DOHH2 (cell line): ENCODE measurements around the gene EDC3.

Source experiments
- H3F3A ChIP-seq: fragments of 200-600 bp; sonication (generic), shearing (Covaris generic); 2 replicates; pipeline ENCODE4 v1.6.0; 2016; ENCODE audit warnings: antibody characterized with exemption, mild to moderate bottlenecking; ENCODE audit not compliant: control insufficient read depth, insufficient read depth
- H3K27ac ChIP-seq: fragments of 200-600 bp; sonication (generic); 2 replicates; pipeline ENCODE4 v1.5.1; 2014; ENCODE audit warnings: low read depth, mild to moderate bottlenecking, low read length, moderate library complexity
- H3K27me3 ChIP-seq: fragments of 200-600 bp; sonication (generic); 2 replicates; pipeline ENCODE4 v1.6.1; 2014; ENCODE audit warnings: mild to moderate bottlenecking, low read length, mixed read lengths; ENCODE audit not compliant: control insufficient read depth
- H3K36me3 ChIP-seq: fragments of 200-600 bp; sonication (generic); 2 replicates; pipeline ENCODE4 v1.6.1; 2014; ENCODE audit warnings: mild to moderate bottlenecking, low read length, moderate library complexity, mixed read lengths; ENCODE audit not compliant: control insufficient read depth
- H3K4me1 ChIP-seq: fragments of 200-600 bp; sonication (generic); 2 replicates; pipeline ENCODE4 v1.6.1; 2014; ENCODE audit warnings: mild to moderate bottlenecking, low read length, mixed read lengths; ENCODE audit not compliant: control insufficient read depth
- H3K4me2 ChIP-seq: fragments of 200-600 bp; sonication (generic); 2 replicates; pipeline ENCODE4 v1.6.0; 2014; ENCODE audit warnings: mild to moderate bottlenecking, low read length, moderate library complexity
- H3K4me3 ChIP-seq: fragments of 200-600 bp; sonication (generic); 2 replicates; pipeline ENCODE4 v1.5.1; 2014; ENCODE audit warnings: mild to moderate bottlenecking, low read length, mixed read lengths
- H3K79me2 ChIP-seq: fragments of 200-600 bp; sonication (generic); 2 replicates; pipeline ENCODE4 v1.6.1; 2014; ENCODE audit warnings: mild to moderate bottlenecking, low read length, mixed read lengths; ENCODE audit not compliant: control insufficient read depth
- H3K9me2 ChIP-seq: fragments of 200-600 bp; sonication (generic); replicated peaks from 2 replicates; pipeline ENCODE4 v1.6.1; 2014; ENCODE audit warnings: mild to moderate bottlenecking, low read length, mixed read lengths; ENCODE audit not compliant: control insufficient read depth
- H3K9me3 ChIP-seq: fragments of 200-600 bp; sonication (generic); 2 replicates; pipeline ENCODE4 v1.6.1; 2014; ENCODE audit warnings: antibody characterized with exemption, low read length, mixed read lengths; ENCODE audit not compliant: control insufficient read depth, insufficient read depth
- H4K20me1 ChIP-seq: fragments of 200-600 bp; sonication (generic); 2 replicates; pipeline ENCODE4 v1.6.0; 2014; ENCODE audit warnings: low read depth, mild to moderate bottlenecking, antibody characterized with exemption, low read length, moderate library complexity; ENCODE audit not compliant: control insufficient read depth, insufficient read depth
- EZH2phosphoT487 ChIP-seq: fragments of 200-600 bp; sonication (generic); IDR thresholded peaks from 2 replicates; pipeline ENCODE4 v1.6.1; 2017; ENCODE audit warnings: borderline replicate concordance, mild to moderate bottlenecking, antibody characterized with exemption, low read length, moderate library complexity, mixed read lengths
- TF ChIP-seq, protein P1 (sequence below): fragments of 200-600 bp; sonication (generic); IDR thresholded peaks from one replicate; pipeline ENCODE4 v1.5.1; 2014; ENCODE audit warnings: antibody characterized with exemption, mild to moderate bottlenecking, low read depth, low read length; ENCODE audit not compliant: poor library complexity, severe bottlenecking

The EDC3 gene

DNA sequence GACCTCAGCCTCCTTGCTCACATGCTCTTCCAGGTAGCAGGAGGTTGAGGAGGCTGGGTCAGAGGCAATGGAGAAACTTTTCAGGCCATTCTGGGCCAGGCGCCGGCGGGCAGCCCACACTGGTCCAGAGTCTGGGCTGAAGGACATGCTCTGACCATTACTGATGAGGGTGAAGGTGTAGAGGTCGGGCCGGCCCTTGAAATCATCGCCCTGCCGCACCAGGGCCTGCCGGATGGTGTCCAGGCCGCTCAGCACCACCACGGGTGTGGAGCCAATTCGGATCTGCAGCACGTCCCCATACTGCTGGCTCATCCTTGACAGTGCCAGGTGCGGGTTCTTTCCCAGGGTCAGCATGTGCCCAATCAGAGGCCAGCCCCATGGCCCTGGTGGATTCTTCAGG is 26.8 kb upstream of the EDC3 start:
- Histone ChIP-seq H3F3A (no peaks in the 10 kb centered on the region), H3K4me1 (peaks cover 9% of the 10 kb centered on the region; the same call in 1 of the 2 replicates), H3K9me2 (no peaks in the 10 kb centered on the region), H3K4me2 (no peak overlapping the region), H3K27ac (no peak overlapping the region), H3K79me2 (no peaks in the 10 kb centered on the region), H3K36me3 (no peaks in the 10 kb centered on the region), H3K9me3 (no peaks in the 10 kb centered on the region), H3K27me3 (peaks cover 40% of the 10 kb centered on the region), H3K4me3 (no peak overlapping the region), H4K20me1 (no peaks in the 10 kb centered on the region)
- TF ChIP-seq EZH2phosphoT487, result no peak
- TF ChIP-seq, protein P1, sequence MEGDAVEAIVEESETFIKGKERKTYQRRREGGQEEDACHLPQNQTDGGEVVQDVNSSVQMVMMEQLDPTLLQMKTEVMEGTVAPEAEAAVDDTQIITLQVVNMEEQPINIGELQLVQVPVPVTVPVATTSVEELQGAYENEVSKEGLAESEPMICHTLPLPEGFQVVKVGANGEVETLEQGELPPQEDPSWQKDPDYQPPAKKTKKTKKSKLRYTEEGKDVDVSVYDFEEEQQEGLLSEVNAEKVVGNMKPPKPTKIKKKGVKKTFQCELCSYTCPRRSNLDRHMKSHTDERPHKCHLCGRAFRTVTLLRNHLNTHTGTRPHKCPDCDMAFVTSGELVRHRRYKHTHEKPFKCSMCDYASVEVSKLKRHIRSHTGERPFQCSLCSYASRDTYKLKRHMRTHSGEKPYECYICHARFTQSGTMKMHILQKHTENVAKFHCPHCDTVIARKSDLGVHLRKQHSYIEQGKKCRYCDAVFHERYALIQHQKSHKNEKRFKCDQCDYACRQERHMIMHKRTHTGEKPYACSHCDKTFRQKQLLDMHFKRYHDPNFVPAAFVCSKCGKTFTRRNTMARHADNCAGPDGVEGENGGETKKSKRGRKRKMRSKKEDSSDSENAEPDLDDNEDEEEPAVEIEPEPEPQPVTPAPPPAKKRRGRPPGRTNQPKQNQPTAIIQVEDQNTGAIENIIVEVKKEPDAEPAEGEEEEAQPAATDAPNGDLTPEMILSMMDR, result no peak

DNA sequence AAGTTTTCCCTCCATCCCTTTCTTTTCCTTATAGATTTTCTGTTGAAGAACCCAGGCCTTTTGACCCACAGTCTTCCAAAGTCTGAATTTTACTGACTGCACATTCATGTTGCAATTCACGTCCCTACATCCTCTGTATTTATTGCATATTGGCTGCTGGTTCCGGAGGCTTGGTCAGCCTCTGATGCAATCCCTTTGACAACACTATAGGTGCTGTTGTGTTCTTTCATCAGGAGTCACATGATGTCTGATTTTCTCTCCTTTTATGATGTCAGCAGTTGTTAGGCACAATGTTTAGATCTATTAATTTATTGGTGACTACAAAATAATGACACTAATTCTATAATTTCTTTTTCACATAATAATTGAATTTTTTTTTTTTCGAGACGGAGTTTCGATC is 20.8 kb upstream of the EDC3 start:
- H3K4me2 ChIP-seq, result no peak overlapping the region
- H3K9me2 ChIP-seq, result no peaks in the 10 kb centered on the region
- H4K20me1 ChIP-seq, result no peaks in the 10 kb centered on the region
- no peaks in the 10 kb centered on the region for H3K4me1 ChIP-seq
- peaks cover 1% of the 10 kb centered on the region; the same call in 1 of the 2 replicates for H3K27me3 ChIP-seq
- 0 out of 2 replicates have a peak, but pooled peaks cover 4% of the 10 kb centered on the region for H3F3A ChIP-seq
- H3K4me3 ChIP-seq, result no peak overlapping the region
- no peaks in the 10 kb centered on the region for H3K9me3 ChIP-seq
- TF ChIP-seq, protein P1, result no peak
- no peak for TF ChIP-seq EZH2phosphoT487
- H3K36me3 ChIP-seq, result no peaks in the 10 kb centered on the region
- H3K27ac ChIP-seq, result no peak overlapping the region
- no peaks in the 10 kb centered on the region for H3K79me2 ChIP-seq

DNA sequence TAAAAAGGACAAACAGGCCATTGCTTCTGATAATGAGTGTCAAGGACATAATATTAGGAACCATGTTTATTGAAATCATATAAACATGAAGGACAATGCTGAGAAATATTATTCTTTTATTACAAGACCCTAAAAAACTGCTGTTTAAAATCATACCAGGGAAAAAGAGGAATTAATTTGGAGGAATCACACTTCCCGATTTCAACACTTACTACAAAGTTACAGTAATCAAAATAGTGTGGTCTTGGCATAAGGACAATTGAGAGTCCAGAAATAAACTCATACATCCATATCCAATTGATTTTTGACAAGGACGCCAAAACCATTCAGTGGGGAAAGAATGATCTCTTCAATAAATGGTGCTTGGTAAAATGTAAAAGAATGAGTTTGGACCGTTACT is 16.5 kb upstream of the EDC3 start:
- Histone ChIP-seq H3K79me2 (no peaks in the 10 kb centered on the region), H3F3A (0 out of 2 replicates have a peak, but pooled peaks cover 4% of the 10 kb centered on the region), H3K36me3 (no peaks in the 10 kb centered on the region), H3K27ac (no peak overlapping the region), H4K20me1 (no peaks in the 10 kb centered on the region), H3K9me3 (no peaks in the 10 kb centered on the region), H3K4me3 (no peak overlapping the region), H3K4me1 (peaks cover 3% of the 10 kb centered on the region; the same call in 1 of the 2 replicates), H3K9me2 (no peaks in the 10 kb centered on the region), H3K27me3 (peaks cover 1% of the 10 kb centered on the region; the same call in 1 of the 2 replicates), H3K4me2 (no peak overlapping the region)
- TF ChIP-seq, protein P1, result no peak
